IMR-90 (cell line): ENCODE data around the gene GALNT4.
A peak's percentile ranks its signal among the peaks of the same experiment; 100 is the strongest.

Experiments used
- BHLHE40 ChIP-seq: fragments of 150-350 bp; IDR thresholded peaks from 2 replicates; pipeline ENCODE4 v1.6.1; 2016; ENCODE audit warnings: mild to moderate bottlenecking, low read depth, low read length
- CHD1 ChIP-seq: IDR thresholded peaks from 2 replicates; pipeline ENCODE4 v1.6.1; 2012; ENCODE audit warnings: low read depth, low read length, improper control_type of control experiment
- CTCF ChIP-seq: conservative IDR thresholded peaks from 2 replicates; pipeline ENCODE4 v1.5.1; 2012; ENCODE audit warnings: mild to moderate bottlenecking, low read depth, low read length, improper control_type of control experiment
- ELK1 ChIP-seq: fragments of 150-350 bp; IDR thresholded peaks from 2 replicates; pipeline ENCODE4 v1.6.1; 2016; ENCODE audit warnings: low read depth, mild to moderate bottlenecking, low read length, moderate library complexity, borderline replicate concordance
- FOS ChIP-seq: fragments of 150-350 bp; IDR thresholded peaks from 2 replicates; pipeline ENCODE4 v1.6.1; 2016; ENCODE audit warnings: low read depth, low read length
- MXI1 ChIP-seq: IDR thresholded peaks from 2 replicates; pipeline ENCODE4 v1.6.1; 2012; ENCODE audit warnings: low read depth, mild to moderate bottlenecking, low read length, moderate library complexity, borderline replicate concordance
- NFE2L2 ChIP-seq: fragments of 150-350 bp; IDR thresholded peaks from 2 replicates; pipeline ENCODE4 v1.6.1; 2016; ENCODE audit warnings: low read depth, mild to moderate bottlenecking, low read length
- POLR2A ChIP-seq: IDR thresholded peaks from 2 replicates; pipeline ENCODE4 v1.6.1; 2012; ENCODE audit warnings: mild to moderate bottlenecking, low read depth, low read length
- RAD21 ChIP-seq: IDR thresholded peaks from 2 replicates; pipeline ENCODE4 v1.6.1; 2012; ENCODE audit warnings: low read length, improper control_type of control experiment
- SMC3 ChIP-seq: fragments of 150-350 bp; IDR thresholded peaks from 2 replicates; pipeline ENCODE4 v1.6.1; 2016; ENCODE audit warnings: low read depth, mild to moderate bottlenecking, antibody characterized with exemption, low read length, moderate library complexity

GRCh38 chr12:89524541-89525304 lies at the start of gene GALNT4:
- TF ChIP-seq CTCF (peak; percentile 70), RAD21 (peak; percentile 58), POLR2A (peak; percentile 19; the same call in 1 of the 2 replicates), CHD1 (no peak), FOS (no peak), BHLHE40 (no peak), ELK1 (no peak), NFE2L2 (no peak), MXI1 (no peak), SMC3 (peak; percentile 74)
